GM19324 (cell line): ENCODE data around the gene LAX1.

Experiments
- ATAC-seq: cut with Tn5 transposase; IDR thresholded peaks from one replicate; pipeline ENCODE4 v1.9.1; 2021; ENCODE audit warnings: mild to moderate bottlenecking, moderate library complexity; ENCODE audit not compliant: unreplicated experiment, low FRiP score

Gene LAX1

GRCh38 chr1:203799157-203799556, 34.2 kb downstream of the LAX1 start:
- ATAC-seq = no peak

GRCh38 chr1:203799971-203800370, 35.0 kb downstream of the LAX1 start:
- ATAC-seq = no peak

DNA sequence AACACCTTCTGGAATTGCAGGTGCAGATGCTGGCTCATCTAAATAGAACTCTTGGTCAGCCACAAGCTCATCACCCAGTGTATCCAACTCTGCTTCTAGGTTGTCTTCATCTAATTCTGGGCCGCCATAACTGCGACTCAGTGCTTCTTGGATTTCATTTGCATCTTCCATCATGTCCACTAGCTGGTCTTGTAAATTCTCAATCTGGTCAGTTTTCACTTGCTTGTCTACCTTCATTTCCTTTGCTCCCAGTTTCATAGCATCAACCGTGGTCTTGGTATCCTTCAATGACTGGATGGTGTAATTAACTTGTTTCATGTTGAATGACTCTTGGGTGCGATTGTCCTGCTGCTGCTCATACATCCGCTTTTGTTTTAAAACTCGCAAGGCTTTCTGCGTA, 40.7 kb downstream of the LAX1 start:
- no peak for ATAC-seq

- no peak for ATAC-seq
Observed at GRCh38 chr1:203807196-203807595, 42.2 kb downstream of the LAX1 start.

DNA sequence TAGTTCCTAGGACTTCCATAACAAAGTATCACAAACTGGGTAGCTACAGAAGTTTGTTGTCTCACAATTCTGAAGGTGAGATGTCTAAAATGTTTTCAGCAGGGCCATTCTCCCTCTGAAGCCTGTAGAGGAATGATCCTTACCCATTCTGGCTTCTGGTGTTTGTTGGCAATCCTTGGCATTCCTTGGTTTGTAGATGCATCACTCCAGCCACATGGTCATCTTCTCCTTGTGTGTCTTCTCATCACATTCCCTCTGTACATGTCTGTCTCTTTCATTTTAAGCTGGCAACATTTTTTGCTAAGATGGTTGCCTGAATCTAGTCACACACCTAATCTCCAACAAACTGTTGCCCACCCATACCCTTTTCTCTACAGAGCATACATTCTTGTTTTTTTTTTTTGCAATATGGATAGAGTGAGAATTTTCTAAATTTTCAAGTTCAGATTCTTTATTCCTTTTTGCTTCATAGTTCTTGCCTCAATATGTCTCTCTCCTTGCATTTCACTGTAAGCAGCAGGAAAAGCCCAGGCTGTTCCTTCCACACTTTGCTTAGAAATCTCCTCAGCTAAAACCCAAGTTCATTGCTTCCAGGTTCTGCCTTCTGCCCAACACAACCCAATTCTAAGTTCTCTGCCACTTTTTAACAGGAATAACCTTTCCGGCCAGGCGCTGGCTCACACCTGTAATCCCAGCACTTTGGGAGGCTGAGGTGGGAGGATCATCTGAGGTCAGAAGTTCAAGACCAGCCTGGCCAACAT, 48.8 kb downstream of the LAX1 start:
- no peak for ATAC-seq

DNA sequence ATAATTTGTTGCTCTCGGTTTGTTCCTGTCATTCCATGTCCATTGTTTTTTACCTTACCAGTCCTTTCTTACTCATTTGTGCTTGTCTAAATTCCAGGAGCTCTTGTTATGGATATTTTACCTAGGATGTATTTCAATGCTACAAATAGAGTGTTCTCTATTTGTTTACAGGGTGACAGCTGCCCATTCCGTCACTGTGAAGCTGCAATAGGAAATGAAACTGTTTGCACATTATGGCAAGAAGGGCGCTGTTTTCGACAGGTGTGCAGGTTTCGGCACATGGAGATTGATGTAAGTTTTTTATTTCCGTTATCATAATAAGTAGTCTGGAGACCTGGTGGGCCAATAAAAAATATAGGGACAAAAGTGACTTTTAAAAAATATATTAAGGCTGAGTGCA, 53.4 kb downstream of the LAX1 start:
- ATAC-seq = no peak

DNA sequence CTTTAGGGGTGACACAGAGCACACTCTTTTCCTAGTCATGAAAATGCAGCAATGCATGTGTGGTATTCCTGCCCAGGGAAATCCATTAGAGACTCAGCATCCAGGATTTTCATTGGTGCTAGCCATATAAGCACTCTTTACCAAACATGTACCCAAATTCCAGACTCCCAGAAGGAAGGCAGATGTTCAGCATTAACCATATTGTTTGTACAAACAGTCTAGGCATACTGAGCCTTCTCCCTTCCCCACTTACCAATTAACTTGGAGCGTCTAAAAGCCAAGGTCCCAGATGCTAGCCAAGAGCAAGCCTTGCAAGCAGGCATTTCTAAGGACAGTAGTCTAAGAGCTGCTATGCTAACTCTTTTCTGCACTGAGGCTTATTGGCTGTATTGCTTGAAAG, 58.3 kb downstream of the LAX1 start:
- no peak for ATAC-seq
